Osteoblast (primary cell): ENCODE results near the gene TRIO. TPM values are rescaled to one million over a fixed set of nuclear protein-coding genes. Genes with fewer than 3 reads are reported as not detected.

Experiments
- DNase-seq: peaks from one replicate; pipeline ENCODE4 v3.0.0; 2011; ENCODE audit warnings: low spot score, mixed read lengths; ENCODE audit not compliant: insufficient read length; ENCODE audit errors: missing footprints
- H2AFZ ChIP-seq: 2 replicates; pipeline ENCODE4 v1.6.0; 2011; ENCODE audit warnings: mild to moderate bottlenecking, low read length
- H3K27ac ChIP-seq: 2 replicates; pipeline ENCODE4 v1.5.1; 2011; ENCODE audit warnings: mild to moderate bottlenecking, low read depth, low read length, moderate library complexity
- H3K27me3 ChIP-seq: 2 replicates; pipeline ENCODE4 v1.6.0; 2012; ENCODE audit warnings: mild to moderate bottlenecking, control low read depth, inconsistent platforms, low read length, moderate library complexity; ENCODE audit not compliant: insufficient read depth
- H3K36me3 ChIP-seq: 2 replicates; pipeline ENCODE4 v1.5.1; 2011; ENCODE audit warnings: mild to moderate bottlenecking, low read length, control low read depth, moderate library complexity; ENCODE audit not compliant: insufficient read depth
- H3K4me1 ChIP-seq: 2 replicates; pipeline ENCODE4 v1.5.1; 2011; ENCODE audit warnings: mild to moderate bottlenecking, low read length, control low read depth, moderate library complexity; ENCODE audit not compliant: insufficient read depth
- H3K4me2 ChIP-seq: 2 replicates; pipeline ENCODE4 v1.6.0; 2011; ENCODE audit warnings: mild to moderate bottlenecking, low read length; ENCODE audit not compliant: insufficient read depth
- H3K4me3 ChIP-seq: fragments of 200-600 bp; sonication (generic); 3 replicates; pipeline ENCODE4 v1.5.1; 2012; ENCODE audit warnings: mild to moderate bottlenecking, low read length, inconsistent platforms; ENCODE audit not compliant: insufficient read depth
- H3K79me2 ChIP-seq: 2 replicates; pipeline ENCODE4 v1.6.0; 2012; ENCODE audit warnings: mild to moderate bottlenecking, low read length, control low read depth, inconsistent platforms; ENCODE audit not compliant: insufficient read depth
- H3K9me3 ChIP-seq: 2 replicates; pipeline ENCODE4 v1.5.1; 2011; ENCODE audit warnings: low read depth, low read length, control low read depth
- H4K20me1 ChIP-seq: 2 replicates; pipeline ENCODE4 v1.6.0; 2012; ENCODE audit warnings: mild to moderate bottlenecking, low read length, control low read depth; ENCODE audit not compliant: insufficient read depth
- total RNA-seq: library from RNA; depleted of rRNA; stranded (reverse); fragments of >200 nt; gene quantifications from 2 replicates; pipeline ENCODE4 v1.2.3, GENCODE V29; 2012
- TF ChIP-seq, protein P1 (sequence below): IDR thresholded peaks from 2 replicates; pipeline ENCODE4 v1.5.1; 2011; ENCODE audit warnings: mild to moderate bottlenecking, low read depth, low read length, moderate library complexity; ENCODE audit errors: extremely low read depth

The TRIO gene
- total RNA-seq, 1 donor, result 274 TPM

DNA sequence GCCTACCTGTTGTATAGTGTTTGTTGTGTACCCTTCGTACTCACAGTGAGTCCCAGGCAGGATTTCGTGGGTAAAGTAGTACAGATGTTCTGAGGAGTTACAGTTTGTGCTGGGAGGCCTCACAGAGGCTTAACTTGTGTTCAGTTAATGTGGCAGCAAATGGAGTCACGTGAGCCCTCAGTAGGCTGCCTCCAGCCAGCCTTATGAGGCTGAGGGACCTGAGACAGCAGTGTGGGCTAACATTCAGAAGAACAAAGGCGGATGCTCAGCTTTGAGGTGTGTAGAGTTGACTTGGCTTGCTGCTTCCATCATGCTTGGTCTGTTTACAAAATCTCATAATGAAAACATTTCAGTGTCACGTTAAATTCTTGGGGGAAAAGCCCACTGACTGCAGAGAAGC lies 118.1 kb downstream of the TRIO start:
- Histone ChIP-seq H3K4me3 (no peak overlapping the region), H3K27me3 (no peaks in the 10 kb centered on the region), H3K4me2 (no peak overlapping the region), H3K27ac (peak overlapping the region; percentile 51), H3K9me3 (no peaks in the 10 kb centered on the region), H3K4me1 (peaks cover 63% of the 10 kb centered on the region), H2AFZ (no peak overlapping the region), H3K79me2 (peaks cover 88% of the 10 kb centered on the region), H4K20me1 (peaks cover 17% of the 10 kb centered on the region), H3K36me3 (peaks cover 6% of the 10 kb centered on the region)
- TF ChIP-seq, protein P1, sequence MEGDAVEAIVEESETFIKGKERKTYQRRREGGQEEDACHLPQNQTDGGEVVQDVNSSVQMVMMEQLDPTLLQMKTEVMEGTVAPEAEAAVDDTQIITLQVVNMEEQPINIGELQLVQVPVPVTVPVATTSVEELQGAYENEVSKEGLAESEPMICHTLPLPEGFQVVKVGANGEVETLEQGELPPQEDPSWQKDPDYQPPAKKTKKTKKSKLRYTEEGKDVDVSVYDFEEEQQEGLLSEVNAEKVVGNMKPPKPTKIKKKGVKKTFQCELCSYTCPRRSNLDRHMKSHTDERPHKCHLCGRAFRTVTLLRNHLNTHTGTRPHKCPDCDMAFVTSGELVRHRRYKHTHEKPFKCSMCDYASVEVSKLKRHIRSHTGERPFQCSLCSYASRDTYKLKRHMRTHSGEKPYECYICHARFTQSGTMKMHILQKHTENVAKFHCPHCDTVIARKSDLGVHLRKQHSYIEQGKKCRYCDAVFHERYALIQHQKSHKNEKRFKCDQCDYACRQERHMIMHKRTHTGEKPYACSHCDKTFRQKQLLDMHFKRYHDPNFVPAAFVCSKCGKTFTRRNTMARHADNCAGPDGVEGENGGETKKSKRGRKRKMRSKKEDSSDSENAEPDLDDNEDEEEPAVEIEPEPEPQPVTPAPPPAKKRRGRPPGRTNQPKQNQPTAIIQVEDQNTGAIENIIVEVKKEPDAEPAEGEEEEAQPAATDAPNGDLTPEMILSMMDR, result no peak
- DNase-seq, result no peak

- Histone ChIP-seq H4K20me1 (peaks cover 11% of the 10 kb centered on the region), H3K4me1 (peaks cover 71% of the 10 kb centered on the region)
Measured at GRCh38 chr5:14261856-14262611, 118.9 kb downstream of the TRIO start.

GRCh38 chr5:14263113-14263512 lies 120.0 kb downstream of the TRIO start:
- no peak overlapping the region for H3K4me2 ChIP-seq
- H3K79me2 ChIP-seq, result peaks cover 88% of the 10 kb centered on the region
- no peak overlapping the region for H3K4me3 ChIP-seq
- H3K4me1 ChIP-seq, result peaks cover 82% of the 10 kb centered on the region
- peaks cover 9% of the 10 kb centered on the region for H4K20me1 ChIP-seq
- no peaks in the 10 kb centered on the region for H3K9me3 ChIP-seq
- DNase-seq, result no peak
- TF ChIP-seq, protein P1, result no peak
- no peak overlapping the region for H2AFZ ChIP-seq
- H3K36me3 ChIP-seq, result no peaks in the 10 kb centered on the region
- peak overlapping the region; percentile 93 for H3K27ac ChIP-seq
- no peaks in the 10 kb centered on the region for H3K27me3 ChIP-seq

More at GRCh38 chr5:14261856-14262611, 118.9 kb downstream of the TRIO start:
- Histone ChIP-seq H3K79me2 (peaks cover 88% of the 10 kb centered on the region), H3K4me3 (no peak overlapping the region), H3K4me2 (no peak overlapping the region), H2AFZ (no peak overlapping the region), H3K27ac (peak overlapping the region; percentile 93), H3K27me3 (no peaks in the 10 kb centered on the region), H3K36me3 (no peaks in the 10 kb centered on the region), H3K9me3 (no peaks in the 10 kb centered on the region)
- no peak for DNase-seq
- TF ChIP-seq, protein P1, result no peak

DNA sequence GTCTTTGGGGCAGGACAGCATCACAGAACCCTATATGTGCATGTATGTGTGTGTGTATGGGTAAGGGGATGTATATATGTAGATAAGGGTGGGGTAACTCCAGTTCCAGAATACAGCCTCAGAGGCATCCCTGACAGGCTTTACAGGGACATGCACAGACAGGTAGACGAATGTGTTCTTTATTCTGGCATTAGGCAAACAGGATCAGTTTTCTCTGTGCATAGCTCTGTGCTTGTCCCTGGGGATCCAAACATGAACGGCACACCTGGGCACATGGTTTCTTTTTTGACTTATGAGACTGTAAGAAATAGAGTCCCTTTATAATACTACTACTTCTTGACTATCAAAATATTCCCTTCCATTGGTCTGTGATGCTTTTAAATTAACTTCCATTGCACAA lies 120.6 kb downstream of the TRIO start:
- no peaks in the 10 kb centered on the region for H3K36me3 ChIP-seq
- no peak overlapping the region for H2AFZ ChIP-seq
- H4K20me1 ChIP-seq, result peaks cover 8% of the 10 kb centered on the region
- TF ChIP-seq, protein P1, result no peak
- H3K9me3 ChIP-seq, result no peaks in the 10 kb centered on the region
- H3K27ac ChIP-seq, result peak overlapping the region; percentile 93
- peak overlapping the region; percentile 23 for H3K4me2 ChIP-seq
- no peak for DNase-seq
- H3K27me3 ChIP-seq, result no peaks in the 10 kb centered on the region
- H3K79me2 ChIP-seq, result peaks cover 88% of the 10 kb centered on the region
- peaks cover 82% of the 10 kb centered on the region for H3K4me1 ChIP-seq
- H3K4me3 ChIP-seq, result no peak overlapping the region
